Stimulated activated CD4-positive, alpha-beta T cell treated with anti-CD3 and anti-CD28 coated beads, Interleukin-4, amount 100 ng/mL, for 4 hours (primary cell): ENCODE measurements around the gene CLEC14A.

Experiments
- DNase-seq, 2 experiments: peaks; one replicate each; pipeline ENCODE4 v3.0.0-alpha.2; 2020

CLEC14A gene

GRCh38 chr14:38255673-38256532, at the start of gene CLEC14A:
Gene CLEC14A (minus strand): TSS chr14:38256093. CDS start chr14:38256022, 71 bp downstream.
- no peak for DNase-seq

GRCh38 chr14:38302966-38303365, 47.1 kb upstream of the CLEC14A start:
- DNase-seq: no peak

GRCh38 chr14:38302034-38302433, 46.1 kb upstream of the CLEC14A start:
- no peak for DNase-seq

- DNase-seq: no peak
Measured at GRCh38 chr14:38297681-38298080, 41.8 kb upstream of the CLEC14A start.

GRCh38 chr14:38291681-38292467, 36.0 kb upstream of the CLEC14A start:
- DNase-seq: no peak

- DNase-seq: no peak
Measured at GRCh38 chr14:38290601-38291188, 34.8 kb upstream of the CLEC14A start.

- DNase-seq: no peak
Measured at GRCh38 chr14:38286452-38286851, 30.6 kb upstream of the CLEC14A start.

GRCh38 chr14:38285962-38286361, 30.1 kb upstream of the CLEC14A start:
- DNase-seq: no peak

GRCh38 chr14:38282936-38283335, 27.0 kb upstream of the CLEC14A start:
- no peak for DNase-seq

GRCh38 chr14:38280081-38280480, 24.2 kb upstream of the CLEC14A start:
- DNase-seq: no peak

- DNase-seq: no peak
Measured at GRCh38 chr14:38279572-38279971, 23.7 kb upstream of the CLEC14A start.

- no peak for DNase-seq
Measured at GRCh38 chr14:38278035-38278434, 22.1 kb upstream of the CLEC14A start.

GRCh38 chr14:38262844-38263243, 7.0 kb upstream of the CLEC14A start:
- no peak for DNase-seq

- no peak for DNase-seq
Measured at GRCh38 chr14:38261620-38262019, 5.7 kb upstream of the CLEC14A start.

GRCh38 chr14:38257507-38257906, 1.6 kb upstream of the CLEC14A start:
- no peak for DNase-seq

- DNase-seq: no peak
Measured at GRCh38 chr14:38256533-38256840, 594 bp upstream of the CLEC14A start.

GRCh38 chr14:38255408-38255672, 553 bp downstream of the CLEC14A start:
- DNase-seq: no peak

- DNase-seq: no peak
Measured at GRCh38 chr14:38254571-38255407, 1.1 kb downstream of the CLEC14A start.

GRCh38 chr14:38253676-38254075, 2.2 kb downstream of the CLEC14A start:
- no peak for DNase-seq

- no peak for DNase-seq
Measured at GRCh38 chr14:38252066-38252710, 3.7 kb downstream of the CLEC14A start.

- DNase-seq: no peak
Measured at GRCh38 chr14:38250331-38250730, 5.6 kb downstream of the CLEC14A start.

- no peak for DNase-seq
Measured at GRCh38 chr14:38248321-38249028, 7.4 kb downstream of the CLEC14A start.
